K562 (cell line): ENCODE data around the gene SEL1L. TPM values are rescaled to one million over a fixed set of nuclear protein-coding genes. Genes with fewer than 3 reads are reported as not detected.

Experiments used
- DPF2 ChIP-seq: fragments of 450-650 bp; IDR thresholded peaks from 2 replicates; pipeline ENCODE4 v1.6.1; 2016
- FOSL1 ChIP-seq: fragments of 200-800 bp; sonication (Bioruptor generic); conservative IDR thresholded peaks from 2 replicates; pipeline ENCODE4 v1.6.1; 2016; ENCODE audit warnings: missing genetic modification characterization, missing compliant biosample characterization
- GTF2E2 ChIP-seq: fragments of 200-800 bp; sonication (Bioruptor generic); IDR thresholded peaks from 2 replicates; pipeline ENCODE4 v1.6.1; 2016; ENCODE audit warnings: missing genetic modification characterization, missing compliant biosample characterization
- MAZ ChIP-seq, 2 experiments: fragments of 450-650 bp in 1 of 2; sonication (generic) in 1 of 2; formaldehyde crosslinking; IDR thresholded peaks in 1 of 2; conservative IDR thresholded peaks in 1 of 2; 2 replicates each; pipeline versions ENCODE4 v1.4.0 to v1.5.0; 2020; ENCODE audit warnings: mild to moderate bottlenecking in 1 of 2, missing genetic modification reagents in 1 of 2
- PKNOX1 ChIP-seq: fragments of 450-650 bp; IDR thresholded peaks from 2 replicates; pipeline ENCODE4 v1.6.1; 2016
- POU5F1 ChIP-seq: fragments of 150-350 bp; IDR thresholded peaks from 2 replicates; pipeline ENCODE4 v1.6.1; 2014; ENCODE audit warnings: borderline replicate concordance, low read length, low read depth, mild to moderate bottlenecking; ENCODE audit not compliant: partially characterized antibody
- TRIM24 ChIP-seq, 2 experiments: fragments of 450-650 bp; IDR thresholded peaks; 2 replicates each; pipeline ENCODE4 v1.6.1; 2016
- ZBTB40 ChIP-seq, 2 experiments: fragments of 450-650 bp in 1 of 2; sonication (generic) in 1 of 2; formaldehyde crosslinking in 1 of 2; IDR thresholded peaks; 2 replicates each; pipeline versions ENCODE4 v1.7.1 to v1.9.0; 2016 to 2022; ENCODE audit warnings: inconsistent platforms in 1 of 2, mild to moderate bottlenecking in 1 of 2, missing genetic modification reagents in 1 of 2
- ZNF76 ChIP-seq: fragments of 250-450 bp; sonication (Bioruptor Pico); IDR thresholded peaks from 2 replicates; pipeline ENCODE4 v1.4.0; 2020; ENCODE audit warnings: mild to moderate bottlenecking, moderate library complexity, borderline replicate concordance
- polyA plus RNA-seq, 8 experiments: library from polyadenylated mRNA; depleted of rRNA in 4 of 8; stranded (reverse) in 5 of 8; unstranded in 3 of 8; fragments of >200 nt; fragmentation: Nextera tagmentation in 2 of 8; fragmentation: Illumina TruSeq in 1 of 8; extraction: Ambion mirVana in 2 of 8; extraction: Trizol in 1 of 8; gene quantifications; 2 replicates each; pipeline versions ENCODE4 v1.2.1 to v1.2.3, GENCODE V29; 2011 to 2014; ENCODE audit warnings: inconsistent platforms in 1 of 8, missing spikeins in 1 of 8
- total RNA-seq, 7 experiments: library from RNA; depleted of rRNA in 6 of 7; stranded (reverse); fragments of >200 nt in 6 of 7; fragmentation: Illumina TruSeq in 2 of 7; extraction: Trizol in 2 of 7; gene quantifications; 2 replicates each; pipeline versions ENCODE4 v1.2.1 to v1.2.3, GENCODE V29; 2011 to 2021; ENCODE audit warnings: low replicate concordance in 1 of 7
- TF ChIP-seq, protein P1 (sequence below): sonication (generic); formaldehyde crosslinking; IDR thresholded peaks from 2 replicates; pipeline ENCODE4 v1.8.0; 2022; ENCODE audit warnings: mild to moderate bottlenecking, missing genetic modification reagents
- TF ChIP-seq, protein P2 (sequence below): fragments of 450-650 bp; IDR thresholded peaks from 2 replicates; pipeline ENCODE4 v1.6.1; 2018; ENCODE audit warnings: mild to moderate bottlenecking, low read depth; ENCODE audit not compliant: partially characterized antibody

SEL1L gene
- total and polyA plus RNA-seq, 9 of the 15 experiments (the other 6 are each of a cell fraction or from before 2014, with no cell fraction given): 7.7 to 21.1 (median 13.6) TPM

GRCh38 chr14:81529391-81529790, 4.3 kb downstream of the SEL1L start (continued):
- no peak for TF ChIP-seq ZBTB40 (IDR thresholded peaks at IDR 0.05)
- TF ChIP-seq ZBTB40 (CRISPR knock-in tag; IDR thresholded peaks at IDR 0.05): no peak
- TF ChIP-seq GTF2E2: 0 out of 2 replicates have a peak, but pooled peaks have one; percentile 26
- TF ChIP-seq FOSL1 (tag): peak; percentile 43; the same call in 1 of the 2 replicates
- TF ChIP-seq POU5F1: no peak
- peak; percentile 29; the same call in 1 of the 2 replicates for TF ChIP-seq DPF2
- TF ChIP-seq TRIM24 (IDR thresholded peaks at IDR 0.05): peak; percentile 60 to 89; a peak in 2 of 4 replicates
- peak in 1 of 2 experiments; percentile 13; a peak in 1 of 4 replicates for TF ChIP-seq MAZ (CRISPR knock-in tag; conservative IDR thresholded peaks at IDR 0.05 in 1 of 2, IDR thresholded peaks at IDR 0.05 in 1 of 2)
- peak; percentile 27 for TF ChIP-seq PKNOX1
- TF ChIP-seq ZNF76 (CRISPR knock-in tag): no peak
- TF ChIP-seq, protein P1, sequence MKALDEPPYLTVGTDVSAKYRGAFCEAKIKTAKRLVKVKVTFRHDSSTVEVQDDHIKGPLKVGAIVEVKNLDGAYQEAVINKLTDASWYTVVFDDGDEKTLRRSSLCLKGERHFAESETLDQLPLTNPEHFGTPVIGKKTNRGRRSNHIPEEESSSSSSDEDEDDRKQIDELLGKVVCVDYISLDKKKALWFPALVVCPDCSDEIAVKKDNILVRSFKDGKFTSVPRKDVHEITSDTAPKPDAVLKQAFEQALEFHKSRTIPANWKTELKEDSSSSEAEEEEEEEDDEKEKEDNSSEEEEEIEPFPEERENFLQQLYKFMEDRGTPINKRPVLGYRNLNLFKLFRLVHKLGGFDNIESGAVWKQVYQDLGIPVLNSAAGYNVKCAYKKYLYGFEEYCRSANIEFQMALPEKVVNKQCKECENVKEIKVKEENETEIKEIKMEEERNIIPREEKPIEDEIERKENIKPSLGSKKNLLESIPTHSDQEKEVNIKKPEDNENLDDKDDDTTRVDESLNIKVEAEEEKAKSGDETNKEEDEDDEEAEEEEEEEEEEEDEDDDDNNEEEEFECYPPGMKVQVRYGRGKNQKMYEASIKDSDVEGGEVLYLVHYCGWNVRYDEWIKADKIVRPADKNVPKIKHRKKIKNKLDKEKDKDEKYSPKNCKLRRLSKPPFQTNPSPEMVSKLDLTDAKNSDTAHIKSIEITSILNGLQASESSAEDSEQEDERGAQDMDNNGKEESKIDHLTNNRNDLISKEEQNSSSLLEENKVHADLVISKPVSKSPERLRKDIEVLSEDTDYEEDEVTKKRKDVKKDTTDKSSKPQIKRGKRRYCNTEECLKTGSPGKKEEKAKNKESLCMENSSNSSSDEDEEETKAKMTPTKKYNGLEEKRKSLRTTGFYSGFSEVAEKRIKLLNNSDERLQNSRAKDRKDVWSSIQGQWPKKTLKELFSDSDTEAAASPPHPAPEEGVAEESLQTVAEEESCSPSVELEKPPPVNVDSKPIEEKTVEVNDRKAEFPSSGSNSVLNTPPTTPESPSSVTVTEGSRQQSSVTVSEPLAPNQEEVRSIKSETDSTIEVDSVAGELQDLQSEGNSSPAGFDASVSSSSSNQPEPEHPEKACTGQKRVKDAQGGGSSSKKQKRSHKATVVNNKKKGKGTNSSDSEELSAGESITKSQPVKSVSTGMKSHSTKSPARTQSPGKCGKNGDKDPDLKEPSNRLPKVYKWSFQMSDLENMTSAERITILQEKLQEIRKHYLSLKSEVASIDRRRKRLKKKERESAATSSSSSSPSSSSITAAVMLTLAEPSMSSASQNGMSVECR: no peak
- TF ChIP-seq, protein P2, sequence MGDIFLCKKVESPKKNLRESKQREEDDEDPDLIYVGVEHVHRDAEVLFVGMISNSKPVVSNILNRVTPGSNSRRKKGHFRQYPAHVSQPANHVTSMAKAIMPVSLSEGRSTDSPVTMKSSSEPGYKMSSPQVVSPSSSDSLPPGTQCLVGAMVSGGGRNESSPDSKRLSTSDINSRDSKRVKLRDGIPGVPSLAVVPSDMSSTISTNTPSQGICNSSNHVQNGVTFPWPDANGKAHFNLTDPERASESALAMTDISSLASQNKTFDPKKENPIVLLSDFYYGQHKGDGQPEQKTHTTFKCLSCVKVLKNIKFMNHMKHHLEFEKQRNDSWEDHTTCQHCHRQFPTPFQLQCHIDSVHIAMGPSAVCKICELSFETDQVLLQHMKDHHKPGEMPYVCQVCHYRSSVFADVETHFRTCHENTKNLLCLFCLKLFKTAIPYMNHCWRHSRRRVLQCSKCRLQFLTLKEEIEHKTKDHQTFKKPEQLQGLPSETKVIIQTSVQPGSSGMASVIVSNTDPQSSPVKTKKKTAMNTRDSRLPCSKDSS: no peak
